RWPE2 (cell line): Measurements from ENCODE around the gene LIPG.

ENCODE experiments used
- ATAC-seq: fragments of 200-7000 bp; cut with Tn5 transposase; 3 replicates; pipeline ENCODE4 v1.9.1; 2021; ENCODE audit warnings: low read depth
- DNase-seq: peaks from one replicate; pipeline ENCODE4 v3.0.0-alpha.2; 2020; ENCODE audit warnings: low spot score
- H3K27ac ChIP-seq: fragments of 450-650 bp; 2 replicates; pipeline ENCODE4 v1.5.1; 2017; ENCODE audit warnings: mild to moderate bottlenecking; ENCODE audit not compliant: poor library complexity, severe bottlenecking
- H3K27me3 ChIP-seq: fragments of 250-450 bp; sonication (Bioruptor Pico); 2 replicates; pipeline ENCODE4 v1.5.1; 2021; ENCODE audit warnings: mild to moderate bottlenecking, moderate library complexity; ENCODE audit not compliant: insufficient read depth, poor library complexity, severe bottlenecking
- H3K36me3 ChIP-seq: fragments of 250-450 bp; sonication (Bioruptor Pico); 2 replicates; pipeline ENCODE4 v1.5.1; 2020; ENCODE audit warnings: low read depth, mild to moderate bottlenecking, moderate library complexity
- H3K4me1 ChIP-seq: fragments of 250-450 bp; sonication (Bioruptor Pico); 2 replicates; pipeline ENCODE4 v1.5.1; 2021; ENCODE audit warnings: mild to moderate bottlenecking, moderate library complexity; ENCODE audit not compliant: insufficient read depth, poor library complexity, severe bottlenecking
- H3K4me3 ChIP-seq: fragments of 250-450 bp; sonication (Bioruptor Pico); 2 replicates; pipeline ENCODE4 v1.5.1; 2021; ENCODE audit warnings: mild to moderate bottlenecking, moderate library complexity; ENCODE audit not compliant: severe bottlenecking
- H3K9me3 ChIP-seq: fragments of 250-450 bp; sonication (Bioruptor Pico); 2 replicates; pipeline ENCODE4 v1.5.1; 2021; ENCODE audit warnings: mild to moderate bottlenecking, moderate library complexity; ENCODE audit not compliant: severe bottlenecking
- TF ChIP-seq, protein P1 (sequence below): fragments of 450-650 bp; IDR thresholded peaks from one replicate; pipeline ENCODE4 v1.5.1; 2017; ENCODE audit warnings: mild to moderate bottlenecking, moderate library complexity; ENCODE audit not compliant: poor library complexity, severe bottlenecking

The LIPG gene

DNA sequence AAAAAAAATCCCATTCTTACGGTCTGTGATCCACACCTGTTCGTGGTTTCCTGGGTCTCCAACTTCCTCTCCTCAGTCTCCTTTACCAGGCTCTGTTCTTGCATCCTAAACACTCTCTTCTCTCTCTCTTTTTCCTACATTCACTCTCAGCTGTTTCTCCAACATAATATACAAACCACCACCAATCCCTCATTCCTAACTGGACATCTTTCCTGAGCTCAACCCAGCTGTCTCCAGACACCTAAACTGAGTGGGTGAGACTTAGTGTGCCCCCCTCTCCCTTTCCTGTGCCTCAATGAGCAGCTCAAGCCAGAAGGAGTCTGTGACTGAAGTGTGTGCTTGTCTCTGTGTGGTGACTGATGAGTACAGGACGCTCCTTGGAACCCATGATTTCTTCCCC, 59.4 kb downstream of the LIPG start:
- no peak for DNase-seq
- ATAC-seq = no peak
- peaks cover 3% of the 10 kb centered on the region for H3K4me1 ChIP-seq
- no peaks in the 10 kb centered on the region for H3K27me3 ChIP-seq
- TF ChIP-seq, protein P1, sequence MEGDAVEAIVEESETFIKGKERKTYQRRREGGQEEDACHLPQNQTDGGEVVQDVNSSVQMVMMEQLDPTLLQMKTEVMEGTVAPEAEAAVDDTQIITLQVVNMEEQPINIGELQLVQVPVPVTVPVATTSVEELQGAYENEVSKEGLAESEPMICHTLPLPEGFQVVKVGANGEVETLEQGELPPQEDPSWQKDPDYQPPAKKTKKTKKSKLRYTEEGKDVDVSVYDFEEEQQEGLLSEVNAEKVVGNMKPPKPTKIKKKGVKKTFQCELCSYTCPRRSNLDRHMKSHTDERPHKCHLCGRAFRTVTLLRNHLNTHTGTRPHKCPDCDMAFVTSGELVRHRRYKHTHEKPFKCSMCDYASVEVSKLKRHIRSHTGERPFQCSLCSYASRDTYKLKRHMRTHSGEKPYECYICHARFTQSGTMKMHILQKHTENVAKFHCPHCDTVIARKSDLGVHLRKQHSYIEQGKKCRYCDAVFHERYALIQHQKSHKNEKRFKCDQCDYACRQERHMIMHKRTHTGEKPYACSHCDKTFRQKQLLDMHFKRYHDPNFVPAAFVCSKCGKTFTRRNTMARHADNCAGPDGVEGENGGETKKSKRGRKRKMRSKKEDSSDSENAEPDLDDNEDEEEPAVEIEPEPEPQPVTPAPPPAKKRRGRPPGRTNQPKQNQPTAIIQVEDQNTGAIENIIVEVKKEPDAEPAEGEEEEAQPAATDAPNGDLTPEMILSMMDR = no peak
- H3K36me3 ChIP-seq = no peaks in the 10 kb centered on the region
- no peak overlapping the region for H3K4me3 ChIP-seq
- no peak overlapping the region for H3K27ac ChIP-seq
- no peaks in the 10 kb centered on the region for H3K9me3 ChIP-seq

DNA sequence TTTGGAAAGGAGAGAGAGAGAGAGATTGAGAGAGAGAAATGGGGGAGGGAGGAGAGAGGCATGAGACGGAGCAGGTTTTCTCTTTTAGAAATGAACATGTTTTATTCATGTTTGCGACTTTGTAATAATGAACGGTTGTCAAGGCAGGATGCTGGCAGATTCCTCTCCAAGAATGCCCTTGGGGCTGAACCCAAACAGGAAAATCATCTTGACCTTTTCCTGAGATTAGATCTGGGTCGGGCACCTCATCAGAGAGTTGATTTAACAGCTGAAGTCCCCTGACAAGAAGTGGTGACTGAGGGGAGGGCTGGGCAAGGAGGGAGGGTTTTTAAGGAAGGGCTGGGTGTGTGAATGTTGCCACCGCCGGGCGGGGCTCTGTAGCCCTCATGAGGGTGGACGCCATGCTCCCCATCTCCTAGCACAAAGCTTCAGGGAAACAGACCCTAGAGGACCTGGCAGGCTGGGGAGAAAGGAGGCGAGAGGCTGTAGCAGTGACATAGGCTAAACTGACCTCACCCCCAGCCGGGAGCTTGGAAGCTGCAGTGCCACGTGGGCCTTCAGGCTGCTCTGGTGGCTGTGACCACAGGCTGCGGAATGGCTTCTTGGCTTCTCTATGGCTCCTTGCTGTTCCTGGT, 60.0 kb downstream of the LIPG start:
- ATAC-seq = no peak
- DNase-seq = no peak
- H3K36me3 ChIP-seq = no peaks in the 10 kb centered on the region
- TF ChIP-seq, protein P1 = no peak
- no peak overlapping the region for H3K27ac ChIP-seq
- H3K4me3 ChIP-seq = no peak overlapping the region
- H3K9me3 ChIP-seq = no peaks in the 10 kb centered on the region
- H3K4me1 ChIP-seq = peaks cover 3% of the 10 kb centered on the region
- H3K27me3 ChIP-seq = no peaks in the 10 kb centered on the region

DNA sequence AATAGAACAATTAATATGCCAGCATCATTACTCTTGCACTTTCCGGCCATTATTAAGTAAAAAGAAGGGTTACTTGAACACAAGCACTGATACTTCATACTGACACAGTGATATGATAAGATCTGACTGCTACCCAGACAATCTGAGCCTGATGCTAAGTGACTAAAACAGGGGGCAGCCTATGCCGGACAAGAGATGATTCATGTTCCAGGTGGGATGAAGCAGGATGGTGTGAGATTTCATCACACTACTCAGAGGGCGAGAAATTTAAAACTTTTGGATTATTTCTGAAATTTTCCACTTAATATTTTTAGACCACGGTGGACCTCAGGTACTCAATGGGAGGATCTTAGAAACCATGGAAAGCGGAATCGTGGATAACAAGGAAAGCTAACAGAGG, 61.7 kb downstream of the LIPG start:
- Histone ChIP-seq H3K27me3 (no peaks in the 10 kb centered on the region), H3K9me3 (no peaks in the 10 kb centered on the region), H3K4me1 (no peaks in the 10 kb centered on the region), H3K4me3 (no peak overlapping the region), H3K36me3 (no peaks in the 10 kb centered on the region), H3K27ac (no peak overlapping the region)
- TF ChIP-seq, protein P1 = no peak
- DNase-seq = no peak
- peak; percentile 58; the same call in 1 of the 3 replicates for ATAC-seq

DNA sequence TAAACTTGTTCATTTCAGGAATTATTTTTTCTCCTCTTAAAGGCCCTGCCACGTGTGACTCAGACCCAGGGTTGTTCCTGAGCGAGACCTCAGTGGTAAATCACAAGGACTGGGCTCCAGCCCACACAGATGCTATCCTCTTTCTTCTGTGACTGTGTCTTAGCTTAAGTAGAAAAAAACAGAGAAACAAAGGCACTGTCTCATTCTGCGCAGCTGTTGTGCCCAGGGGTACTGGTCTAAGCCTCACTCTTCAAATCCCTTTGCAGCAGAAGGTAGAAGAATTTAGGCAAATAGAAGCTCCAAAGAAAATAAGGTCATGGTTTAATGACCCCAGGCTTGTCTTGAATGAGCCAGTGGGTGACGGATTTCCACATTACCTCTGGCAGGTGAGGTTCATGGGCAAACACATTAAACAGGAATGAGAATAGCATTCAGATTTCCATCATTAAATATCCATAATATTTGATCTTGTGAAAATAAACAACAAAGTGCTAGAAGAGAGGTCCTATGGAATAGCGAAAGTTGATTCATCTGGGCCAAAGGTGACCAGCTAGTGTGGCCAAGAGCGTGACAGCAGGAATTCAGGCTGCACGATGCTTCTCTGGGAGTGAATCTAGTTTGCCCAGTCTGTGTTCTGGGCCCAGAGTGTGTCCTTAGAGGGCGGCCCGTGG, 63.3 kb downstream of the LIPG start:
- TF ChIP-seq, protein P1 = no peak
- no peak for DNase-seq
- no peak overlapping the region for H3K27ac ChIP-seq

More for the DNA sequence above, 63.3 kb downstream of the LIPG start:
- Histone ChIP-seq H3K9me3 (no peaks in the 10 kb centered on the region), H3K4me1 (no peaks in the 10 kb centered on the region), H3K36me3 (no peaks in the 10 kb centered on the region), H3K4me3 (no peak overlapping the region), H3K27me3 (no peaks in the 10 kb centered on the region)
- no peak for ATAC-seq
